Sigmoid colon (tissue), 4 donors: ENCODE results near the gene MT4.

Experiments
- CTCF ChIP-seq, 4 experiments: fragments of 450-650 bp in 3 of 4; fragments of 200-600 bp in 1 of 4; IDR thresholded peaks; one replicate each; pipeline ENCODE4 v1.5.1; 2016 to 2019; ENCODE audit warnings: antibody characterized with exemption in 4 of 4, mild to moderate bottlenecking in 3 of 4, moderate library complexity in 2 of 4
- POLR2A ChIP-seq, 2 donors: fragments of 450-650 bp; IDR thresholded peaks; one replicate each; pipeline ENCODE4 v1.6.1; 2016; ENCODE audit warnings: antibody characterized with exemption in 2 of 2, mild to moderate bottlenecking in 2 of 2, moderate library complexity in 2 of 2
- POLR2AphosphoS5 ChIP-seq, 4 donors: sonication (generic); formaldehyde crosslinking; IDR thresholded peaks; one replicate each; pipeline ENCODE4 v1.6.1; 2017; ENCODE audit warnings: antibody characterized with exemption in 4 of 4

- TF ChIP-seq CTCF (IDR thresholded peaks at IDR 0.05) (no peak), POLR2AphosphoS5 (IDR thresholded peaks at IDR 0.05) (no peak), POLR2A (IDR thresholded peaks at IDR 0.05) (no peak)
Observed at GRCh38 chr16:56559109-56559508, 5.8 kb upstream of the MT4 start.
